ENCODE measurements around the gene TSPAN9. TPM values are rescaled to one million over a fixed set of nuclear protein-coding genes. Genes with fewer than 3 reads are reported as not detected.

Gene TSPAN9
- polyA plus RNA-seq, 1 of the 3 experiments (the other 2 are of a cell fraction), result 34.9 TPM

GRCh38 chr12:3219233-3219632 is 142.1 kb downstream of the TSPAN9 start (continued):
- TF ChIP-seq YY1 (IDR thresholded peaks at IDR 0.05; ENCODE audit: low read depth), result no peak

GRCh38 chr12:3220382-3221321 is 143.5 kb downstream of the TSPAN9 start:
- no peaks in the 10 kb centered on the region for H4K20me1 ChIP-seq (ENCODE audit: insufficient read depth)
- ChIA-PET POLR2A (no interaction called here), CTCF (interaction anchor here (1.0 to 7.9 kb wide), 5 partner anchors 14 to 85 kb away, joined by 4 to 56 read pairs (median 4); no protein-coding TSS in a partner anchor)
- 93% methylated on average over 16 of the region's 21 CpGs for WGBS (ENCODE audit: low lambda C conversion rate)
- H2AFZ ChIP-seq (ENCODE audit: low read depth), result no peak overlapping the region
- H3F3A ChIP-seq (replicated peaks; ENCODE audit: insufficient read depth), result peaks cover 18% of the 10 kb centered on the region
- no peaks in the 10 kb centered on the region for H3K27me3 ChIP-seq (ENCODE audit: insufficient read depth)
- no peak overlapping the region for H3K9ac ChIP-seq
- DNase-seq, result no peak
- H3K79me2 ChIP-seq (ENCODE audit: insufficient read depth), result no peaks in the 10 kb centered on the region
- no peak overlapping the region for H3K4me2 ChIP-seq
- H3K4me3 ChIP-seq (ENCODE audit: low read depth in 2 of 2, low read length in 1 of 2), result no peak overlapping the region
- no peaks in the 10 kb centered on the region for H3K9me3 ChIP-seq
- no peaks in the 10 kb centered on the region for H3K36me3 ChIP-seq (replicated peaks in 1 of 2; ENCODE audit: control insufficient read depth in 1 of 2, insufficient read depth in 2 of 2, low read length in 1 of 2)
- no peak for TF ChIP-seq ZBTB33 (IDR thresholded peaks at IDR 0.05; ENCODE audit: borderline replicate concordance, low read depth)
- no peak for TF ChIP-seq REST (IDR thresholded peaks at IDR 0.05; ENCODE audit: low read depth, low read length)
- TF ChIP-seq CTCF (IDR thresholded peaks at IDR 0.05), result no peak
- TF ChIP-seq FOXM1 (IDR thresholded peaks at IDR 0.05; ENCODE audit: low read depth), result no peak
- TF ChIP-seq EP300 (IDR thresholded peaks at IDR 0.05; ENCODE audit: borderline replicate concordance in 1 of 2, low read depth in 1 of 2, low read length in 1 of 2), result no peak
- TF ChIP-seq ELF1 (IDR thresholded peaks at IDR 0.05), result no peak
- TF ChIP-seq GABPA (IDR thresholded peaks at IDR 0.05; ENCODE audit: low read depth), result no peak
- no peak for TF ChIP-seq EZH2phosphoT487 (IDR thresholded peaks at IDR 0.05; ENCODE audit: borderline replicate concordance, low read depth)
- TF ChIP-seq IRF3 (IDR thresholded peaks at IDR 0.05; ENCODE audit: low read depth, low read length), result no peak
- TF ChIP-seq MAX (IDR thresholded peaks at IDR 0.05; ENCODE audit: low read depth), result no peak
- H3K9me2 ChIP-seq, result no peaks in the 10 kb centered on the region
- peak overlapping the region in 1 of 2 experiments; percentile 43; a peak in 1 of 4 replicates for H3K27ac ChIP-seq (ENCODE audit: low read depth in 2 of 2, low read length in 1 of 2)
- H3K4me1 ChIP-seq (ENCODE audit: control insufficient read depth in 1 of 2, insufficient read depth in 2 of 2, low read depth in 1 of 2, low read length in 1 of 2), result peaks cover 48 to 75% of the 10 kb centered on the region in 2 experiments

Measured in SK-N-SH (cell line).